Suprapubic skin (tissue), 4 donors: ENCODE measurements around the gene SCP2.

Experiments used
- CTCF ChIP-seq, 2 donors: fragments of 200-600 bp in 1 of 2; fragments of 450-650 bp in 1 of 2; sonication (generic) in 1 of 2; IDR thresholded peaks; one replicate each; pipeline ENCODE4 v1.5.1; 2016 to 2019; ENCODE audit warnings: antibody characterized with exemption in 2 of 2, mild to moderate bottlenecking in 1 of 2, moderate library complexity in 1 of 2
- EP300 ChIP-seq: sonication (generic); formaldehyde crosslinking; IDR thresholded peaks from one replicate; pipeline ENCODE4 v1.6.1; 2017; ENCODE audit warnings: antibody characterized with exemption
- POLR2A ChIP-seq, 2 donors: fragments of 450-650 bp; IDR thresholded peaks; one replicate each; pipeline ENCODE4 v1.6.1; 2017; ENCODE audit warnings: antibody characterized with exemption in 2 of 2, mild to moderate bottlenecking in 2 of 2, moderate library complexity in 2 of 2
- POLR2AphosphoS5 ChIP-seq, 3 donors: sonication (generic); formaldehyde crosslinking; IDR thresholded peaks; one replicate each; pipeline ENCODE4 v1.6.1; 2017; ENCODE audit warnings: antibody characterized with exemption in 3 of 3

- TF ChIP-seq CTCF (IDR thresholded peaks at IDR 0.05), result no peak
- no peak for TF ChIP-seq POLR2A (IDR thresholded peaks at IDR 0.05)
- TF ChIP-seq POLR2AphosphoS5 (IDR thresholded peaks at IDR 0.05), result no peak
- TF ChIP-seq EP300, result no peak
Measured at GRCh38 chr1:53037159-53037558, 110.1 kb downstream of the SCP2 start.
